Right forelimb (tissue), 1 donor: ENCODE results near the gene SLC6A6.

Experiments used
- DNase-seq: peaks from one replicate; pipeline ENCODE4 v3.0.0-alpha.2; 2018

SLC6A6 gene

DNA sequence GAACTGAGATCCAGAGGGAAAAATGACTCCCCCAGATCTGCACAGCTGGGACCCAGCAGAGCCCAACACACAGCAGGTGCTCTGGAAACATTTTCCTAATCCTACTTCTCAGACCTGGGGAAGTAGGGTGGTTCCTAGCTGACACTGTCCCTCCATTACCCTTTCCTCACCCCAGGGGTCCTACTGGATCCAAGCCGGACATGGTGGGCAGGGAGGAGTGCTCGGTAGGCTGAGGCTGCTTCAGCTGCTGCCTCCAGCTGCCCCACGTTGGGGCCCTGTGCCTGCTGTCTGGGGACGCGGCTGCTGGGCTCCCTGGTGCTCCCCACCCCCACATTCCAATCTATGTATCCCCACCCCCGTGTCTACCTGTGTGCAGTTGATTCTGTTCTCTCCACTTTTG, 29.8 kb upstream of the SLC6A6 start:
- DNase-seq, result no peak

DNA sequence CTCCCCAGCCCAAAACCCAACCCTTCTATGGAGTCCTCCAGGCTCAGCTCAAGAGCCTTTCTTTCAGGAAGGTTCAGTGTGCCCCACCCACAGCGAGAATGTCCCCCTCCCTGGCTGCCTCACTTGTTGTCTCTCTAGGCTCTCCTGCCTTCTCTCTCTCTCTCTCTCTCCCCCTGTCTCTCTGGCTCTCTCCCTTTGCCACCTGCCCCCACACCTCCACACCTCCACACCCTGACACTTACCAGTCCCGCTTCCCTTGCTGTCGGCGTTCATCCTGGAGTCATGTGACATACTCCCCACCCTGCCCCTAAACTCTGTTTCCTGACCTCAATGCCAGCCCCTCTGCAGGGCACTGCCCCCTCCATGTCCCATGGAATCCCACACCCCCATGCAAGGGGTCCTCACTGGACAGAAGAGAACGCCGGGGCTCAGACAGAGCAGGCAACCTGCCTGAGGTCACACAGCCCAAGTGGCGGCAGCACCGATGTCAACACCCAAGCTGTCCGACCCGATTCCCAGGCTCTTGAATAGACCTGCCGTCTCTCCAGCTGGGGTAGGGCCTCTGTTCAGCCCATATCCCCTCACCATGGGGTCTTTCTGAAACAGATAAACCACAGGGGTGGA, 28.5 kb upstream of the SLC6A6 start:
- DNase-seq, result no peak

DNA sequence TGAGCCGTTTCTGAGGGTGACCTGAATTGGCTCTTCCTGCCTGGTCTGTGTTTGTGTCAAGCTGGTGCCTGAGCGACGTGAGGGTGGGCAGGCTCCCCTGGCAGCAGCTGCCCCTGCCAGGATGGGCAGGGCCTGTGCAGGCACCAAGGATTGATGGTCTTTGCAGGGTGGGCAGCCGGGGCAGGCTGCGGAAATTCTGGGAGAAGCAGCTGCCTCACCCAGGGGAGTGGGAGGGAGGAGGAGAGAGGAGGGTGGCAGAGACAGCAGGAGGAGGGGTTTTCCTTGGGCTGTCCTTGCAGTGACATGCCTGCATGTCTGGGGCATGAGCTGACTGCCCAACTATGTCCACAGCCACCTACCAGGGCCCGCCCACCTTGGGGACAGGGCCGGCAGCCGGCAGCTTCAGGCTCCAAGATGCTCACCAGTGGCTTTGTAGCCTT, 27.9 kb upstream of the SLC6A6 start:
- no peak for DNase-seq

DNA sequence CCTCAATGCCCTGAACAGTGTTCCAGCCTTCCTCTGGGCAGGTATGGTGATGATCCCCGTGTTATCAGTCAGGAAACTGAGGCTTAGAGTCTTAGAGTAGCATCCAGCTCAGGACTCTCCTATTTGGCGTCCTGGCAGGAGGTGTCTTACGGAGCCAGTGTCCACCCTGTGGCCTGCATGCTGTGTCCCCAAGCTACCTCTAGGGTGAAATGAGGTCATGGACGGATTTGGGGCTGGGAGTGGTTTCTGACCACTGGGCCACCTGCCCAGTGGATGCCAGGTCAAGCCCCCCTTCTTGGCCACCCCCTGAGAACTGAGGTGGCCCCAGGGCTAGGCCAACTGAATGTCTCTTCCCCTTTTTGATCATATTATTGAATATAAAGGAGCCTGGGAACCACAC, 27.2 kb upstream of the SLC6A6 start:
- no peak for DNase-seq

DNA sequence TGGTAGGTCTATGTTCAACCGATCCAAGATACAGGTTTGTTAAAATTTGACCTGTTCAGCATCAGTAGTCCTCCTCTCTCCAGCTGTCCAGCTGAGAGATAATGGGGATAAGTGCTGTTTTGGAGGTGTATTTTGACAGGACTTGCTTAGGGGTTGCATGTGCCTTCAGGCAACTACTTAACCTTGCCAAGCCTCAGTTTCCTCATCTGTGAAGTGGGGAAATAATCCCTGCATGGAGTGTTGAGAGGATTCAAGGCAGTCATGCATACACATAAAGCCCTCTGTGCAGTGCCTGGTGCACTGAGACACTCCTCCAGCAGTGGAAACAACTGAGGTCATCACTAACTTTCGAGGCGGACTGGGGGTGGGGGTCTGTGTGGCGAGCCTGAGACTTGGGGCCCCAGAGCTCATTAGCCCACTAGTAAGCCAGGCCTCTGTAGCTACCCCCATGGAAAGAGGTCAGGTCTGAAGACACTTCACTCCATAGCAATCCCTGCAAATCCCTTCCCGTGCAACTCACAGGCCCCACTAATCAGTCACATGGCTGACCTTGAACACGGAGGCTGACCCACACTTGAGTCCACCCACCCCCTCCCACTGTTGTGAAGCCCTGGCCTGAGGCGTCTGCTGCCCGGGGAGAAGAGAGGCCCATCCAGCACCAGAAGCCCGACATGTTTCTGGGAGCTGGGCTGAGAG, 25.9 kb upstream of the SLC6A6 start:
- no peak for DNase-seq

DNA sequence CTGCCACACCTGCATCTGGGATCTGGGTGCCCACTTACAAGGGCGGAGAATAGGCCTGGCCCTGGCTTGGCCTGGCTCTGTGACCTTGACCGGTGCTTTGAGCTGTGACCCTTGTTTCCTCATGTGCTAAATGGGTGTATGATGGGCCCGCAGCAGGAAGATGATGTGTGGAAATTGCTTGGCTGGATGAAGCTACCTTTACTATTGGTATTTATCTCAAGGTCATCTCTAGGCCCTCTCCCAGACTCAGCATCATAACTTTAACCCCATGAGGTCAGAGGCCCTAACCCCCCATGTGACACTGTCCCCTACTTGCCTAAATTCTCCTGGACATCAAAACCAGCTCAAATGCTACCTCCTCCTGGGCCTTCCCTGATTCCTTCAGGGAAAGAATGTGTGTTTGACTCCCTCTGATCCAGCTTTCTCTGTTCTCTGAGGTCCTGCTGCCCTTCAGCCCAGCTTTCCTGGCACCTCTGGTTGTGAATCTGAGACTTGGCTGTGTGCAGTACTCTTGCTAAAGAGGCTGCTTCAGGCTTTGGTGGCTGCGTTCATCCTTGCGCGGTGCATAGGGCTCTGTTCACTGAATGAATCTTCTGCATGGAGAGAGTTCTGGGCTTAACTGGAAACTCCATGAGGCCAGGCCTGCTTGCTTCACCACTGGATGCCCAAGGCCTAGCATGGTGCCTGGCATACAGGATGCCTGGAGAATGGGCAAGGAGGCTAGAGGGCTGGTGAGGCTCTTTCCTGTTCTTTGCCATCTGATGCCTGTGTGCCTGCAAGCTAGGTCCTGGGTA, 25.2 kb upstream of the SLC6A6 start:
- DNase-seq, result no peak

DNA sequence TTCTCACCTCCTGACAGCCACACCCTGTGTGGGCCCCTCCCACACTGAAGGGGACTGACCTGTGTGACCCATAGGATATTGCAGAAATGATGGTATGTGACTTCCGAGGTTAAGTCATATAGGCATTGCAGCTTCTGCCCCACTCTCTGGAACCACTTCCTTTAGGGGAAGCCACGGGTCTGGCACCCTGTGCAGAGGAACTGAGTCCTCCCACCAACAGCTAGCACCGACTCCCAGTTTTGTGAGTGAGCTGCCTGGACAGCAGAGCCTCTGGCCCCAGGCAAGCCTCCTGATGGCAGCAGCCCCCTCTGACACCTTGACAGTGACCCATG, 24.6 kb upstream of the SLC6A6 start:
- DNase-seq, result no peak

DNA sequence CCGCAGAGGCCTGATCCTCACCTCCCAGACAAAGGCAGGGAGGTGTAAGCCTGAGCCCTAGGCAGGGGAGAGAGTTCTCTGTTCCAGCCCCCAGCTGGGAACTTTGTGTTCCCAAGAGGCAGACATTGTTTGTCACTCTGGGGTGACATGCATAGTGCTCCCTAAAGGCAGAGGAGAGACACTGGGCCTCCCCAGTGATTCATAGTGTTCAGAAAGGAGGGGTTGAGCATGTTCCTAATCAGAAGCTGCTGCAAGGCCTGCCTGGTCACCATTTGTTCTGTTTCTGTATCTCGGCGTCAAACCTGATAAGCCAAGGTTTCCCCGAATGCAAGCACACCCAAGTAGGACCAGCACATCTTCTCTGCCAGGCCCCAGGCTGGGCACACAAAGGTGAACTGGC, 24.0 kb upstream of the SLC6A6 start:
- no peak for DNase-seq

DNA sequence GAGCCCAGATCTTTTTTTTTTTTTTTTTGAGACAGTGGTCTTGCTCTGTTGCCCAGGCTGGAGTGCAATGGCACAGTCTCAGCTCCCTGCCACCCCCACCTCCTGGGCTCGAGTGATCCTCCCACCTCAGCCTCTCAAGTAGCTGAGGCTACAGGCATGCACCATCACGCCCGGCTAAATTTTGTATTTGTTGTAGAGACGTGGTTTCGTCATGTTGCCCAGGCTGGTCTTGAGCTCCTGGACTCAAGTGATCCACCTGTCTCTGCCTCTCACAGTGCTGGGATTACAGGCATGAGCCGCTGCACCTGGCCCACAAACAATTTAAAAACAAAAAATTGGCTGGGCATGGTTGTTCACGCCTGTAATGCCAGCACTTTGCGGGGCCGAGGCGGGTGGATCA, 22.6 kb upstream of the SLC6A6 start:
- no peak for DNase-seq

DNA sequence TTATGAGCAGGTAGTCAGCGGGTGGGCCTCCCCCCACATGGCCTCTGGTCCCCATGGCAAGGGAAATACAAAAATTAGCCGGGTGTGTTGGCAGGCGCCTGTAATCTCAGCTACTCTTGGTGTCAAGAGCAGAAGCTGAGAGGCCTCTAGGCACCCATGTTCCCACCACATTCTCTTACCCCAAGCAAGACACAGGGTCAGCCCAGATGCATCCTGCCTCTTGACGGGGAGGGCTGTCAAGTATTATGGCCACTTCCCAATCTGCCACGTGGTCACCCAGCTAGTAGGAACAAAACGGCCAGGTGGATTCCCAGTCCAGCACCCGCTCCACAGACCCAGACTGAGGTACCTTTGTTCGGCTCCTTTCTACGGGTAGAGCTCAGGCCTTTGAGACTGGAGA, 16.2 kb upstream of the SLC6A6 start:
- no peak for DNase-seq

DNA sequence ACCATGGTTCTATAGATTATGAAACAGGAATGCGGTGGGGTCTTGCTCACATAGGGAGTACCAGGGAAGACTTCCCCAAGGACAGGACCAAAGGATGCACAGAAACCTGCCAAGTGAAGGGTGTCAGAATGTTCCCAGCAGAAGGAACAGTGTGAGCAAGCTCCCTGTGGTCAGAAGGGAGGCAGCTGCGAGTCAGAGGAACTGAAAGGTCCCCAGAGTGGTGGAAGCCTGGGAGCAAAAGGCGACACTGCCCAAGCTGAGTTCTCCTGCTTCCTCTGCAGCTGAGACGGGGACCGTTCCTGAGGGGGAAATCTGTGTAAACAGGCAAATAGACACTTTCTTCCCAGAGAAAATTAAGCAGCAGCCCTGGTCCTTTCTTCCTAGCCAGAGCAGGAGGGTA, 14.2 kb upstream of the SLC6A6 start:
- DNase-seq, result no peak

DNA sequence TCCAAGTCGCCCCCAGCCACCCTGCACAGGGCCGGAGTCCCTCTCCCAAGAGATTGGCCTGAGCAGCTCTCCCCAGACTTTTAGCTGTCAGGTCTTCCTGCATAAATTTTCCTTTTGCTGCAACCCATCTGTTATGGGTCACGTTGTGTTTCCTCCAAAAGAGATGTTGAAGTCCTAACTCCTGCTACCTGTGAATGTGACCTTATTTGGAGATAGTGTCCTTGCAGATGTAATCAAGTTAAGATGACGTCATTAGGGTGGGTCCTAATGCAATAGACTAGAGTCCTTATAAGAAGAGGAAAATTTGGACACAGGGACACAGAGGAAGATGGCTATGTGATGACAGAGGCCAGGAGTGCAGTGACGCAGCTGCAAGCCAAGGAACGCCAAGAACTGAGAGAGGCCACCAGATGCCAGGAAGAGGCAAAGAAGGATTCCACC, 13.2 kb upstream of the SLC6A6 start:
- no peak for DNase-seq

DNA sequence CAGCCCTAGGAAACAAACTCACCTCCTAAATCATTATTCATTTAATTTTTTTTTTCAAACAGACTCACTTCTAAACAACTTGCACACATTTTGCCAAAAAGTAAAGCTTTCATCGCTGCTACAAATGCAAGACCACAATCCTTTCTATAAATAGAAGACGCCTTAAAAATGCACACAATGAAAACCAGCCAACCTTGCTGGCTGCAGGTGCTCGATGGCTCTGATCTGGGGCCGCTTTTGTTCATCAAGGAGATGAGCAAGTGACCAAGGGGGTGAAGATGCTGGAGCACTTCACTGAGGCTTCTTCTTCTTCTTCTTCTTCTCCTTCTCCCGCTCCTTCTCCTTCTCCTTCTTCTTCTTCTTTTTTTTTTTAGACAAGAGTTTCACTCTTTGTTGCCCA, 12.7 kb upstream of the SLC6A6 start:
- DNase-seq, result no peak

DNA sequence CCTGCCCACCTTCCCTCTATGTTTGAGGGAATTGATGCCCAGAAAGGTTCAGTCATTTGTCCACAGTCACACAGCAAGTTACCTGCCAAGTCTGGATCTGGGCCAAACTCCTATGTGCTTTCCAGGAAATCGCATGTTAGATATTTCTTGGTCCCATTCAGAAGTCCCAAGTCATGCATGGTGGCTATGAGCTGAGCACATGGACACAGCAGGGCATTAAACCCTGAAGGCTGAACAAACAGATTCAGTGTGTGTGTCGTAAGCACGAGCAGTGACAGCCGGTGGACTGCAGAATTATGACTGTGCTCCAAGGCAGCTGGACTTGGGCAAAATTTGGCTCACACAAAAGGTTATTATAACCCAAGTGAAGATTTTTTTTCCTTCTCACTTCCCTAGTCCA, 11.4 kb upstream of the SLC6A6 start:
- no peak for DNase-seq

DNA sequence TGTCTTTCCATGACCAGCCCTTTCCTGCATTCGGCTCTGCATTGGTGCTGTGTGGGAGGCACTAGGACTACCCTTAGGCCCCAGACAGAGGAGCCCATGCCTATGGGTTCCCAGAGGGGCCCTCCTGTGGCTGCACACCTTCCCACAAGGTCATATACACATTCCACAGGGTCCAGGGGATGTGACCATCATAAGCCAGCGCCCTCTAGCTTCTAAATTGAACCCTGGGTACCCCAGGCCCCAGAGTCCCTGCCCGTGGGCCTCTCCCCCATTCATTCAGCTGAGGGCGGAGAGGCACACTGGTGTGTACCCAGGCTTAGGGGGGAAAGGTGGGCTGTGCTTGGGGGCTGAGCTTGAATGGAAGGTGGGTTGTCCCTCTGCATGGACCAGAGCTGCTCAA, 10.2 kb upstream of the SLC6A6 start:
- no peak for DNase-seq

DNA sequence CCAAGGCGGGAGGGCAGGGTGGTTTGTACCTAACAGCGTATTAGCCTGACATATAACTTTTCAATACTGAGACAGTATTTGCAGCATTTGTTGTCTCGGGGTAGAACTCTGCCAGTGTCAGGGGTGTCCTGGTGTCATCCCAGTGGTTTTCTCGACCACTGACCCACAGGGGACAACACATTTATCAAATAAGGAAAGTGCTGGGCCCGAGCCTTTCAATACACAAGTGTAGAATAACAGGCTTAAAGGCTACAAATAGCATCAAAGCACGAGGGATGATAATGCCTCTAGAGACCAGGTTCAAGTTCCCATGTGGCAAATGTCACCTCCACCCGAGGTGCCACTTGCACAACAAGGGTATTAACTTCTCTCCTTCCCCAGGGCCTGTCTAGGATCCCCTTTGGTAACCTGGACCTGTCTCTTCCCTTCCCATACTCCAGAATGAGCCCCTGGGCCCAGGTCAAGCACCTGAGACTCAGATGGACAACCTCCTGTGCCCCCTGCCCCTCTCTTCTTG, 9.5 kb upstream of the SLC6A6 start:
- no peak for DNase-seq

DNA sequence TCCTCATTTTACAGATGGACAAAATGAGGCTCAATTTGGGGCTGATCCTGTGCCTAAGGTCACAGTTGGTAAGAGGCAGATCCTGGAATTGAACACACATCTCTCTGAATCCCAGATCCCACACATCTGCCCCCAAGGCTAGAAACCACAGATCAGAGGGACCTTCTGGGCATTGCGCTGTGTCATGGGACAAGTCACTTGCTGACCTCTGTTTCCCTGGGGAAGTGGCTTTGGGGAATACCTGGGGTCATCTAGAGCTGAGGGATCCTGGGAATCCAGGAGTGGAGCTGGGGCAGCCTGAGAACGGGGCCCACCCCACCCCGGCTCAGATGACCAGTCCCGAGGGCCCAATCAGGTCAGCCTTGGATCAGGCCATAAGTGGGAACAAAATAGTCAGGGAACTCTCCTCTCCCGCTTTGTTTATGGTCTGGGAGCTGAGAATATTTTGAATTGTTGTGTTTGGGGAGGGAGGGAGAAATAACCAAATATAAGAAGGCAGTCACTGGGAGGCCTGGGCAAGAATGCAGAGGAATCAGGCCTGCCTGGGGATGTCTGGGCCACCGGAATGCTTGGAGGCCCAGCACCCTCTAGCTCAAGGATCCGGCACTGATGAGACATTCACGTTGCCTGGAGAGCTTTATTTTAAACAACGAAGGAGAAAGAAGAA, 8.8 kb upstream of the SLC6A6 start:
- DNase-seq, result no peak

DNA sequence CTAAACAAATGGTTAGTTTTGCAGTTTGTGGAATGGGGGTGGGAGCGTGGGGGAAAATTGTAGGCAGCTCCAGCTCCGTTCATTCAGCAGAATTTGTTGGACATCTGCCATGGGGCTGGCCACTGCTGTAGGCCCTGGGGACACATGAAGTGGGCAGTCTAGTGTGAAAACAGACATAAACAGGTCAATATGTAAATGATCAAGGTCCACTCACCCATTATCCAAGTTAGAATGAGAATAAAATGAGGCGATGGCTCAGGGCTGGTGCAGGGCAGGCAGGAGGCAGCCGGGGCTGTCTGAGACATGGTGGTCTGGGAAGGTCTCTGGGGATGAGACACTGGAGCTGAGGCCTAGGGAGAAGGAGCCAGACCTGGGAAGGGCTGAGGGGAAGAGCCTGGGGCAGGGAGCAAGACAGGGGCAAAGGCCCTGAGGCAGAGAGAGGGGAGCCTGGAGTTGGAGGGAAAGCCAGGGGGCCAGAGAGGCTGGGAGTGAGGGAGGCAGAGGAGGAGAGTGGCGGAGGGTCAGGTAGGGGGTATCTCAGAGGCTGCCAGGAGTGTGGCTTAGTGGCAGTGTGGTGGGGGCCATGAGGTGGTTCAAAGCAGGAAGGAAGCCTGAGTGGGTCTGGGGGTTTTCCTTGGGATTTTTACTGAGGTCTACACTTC, 6.2 kb upstream of the SLC6A6 start:
- no peak for DNase-seq

DNA sequence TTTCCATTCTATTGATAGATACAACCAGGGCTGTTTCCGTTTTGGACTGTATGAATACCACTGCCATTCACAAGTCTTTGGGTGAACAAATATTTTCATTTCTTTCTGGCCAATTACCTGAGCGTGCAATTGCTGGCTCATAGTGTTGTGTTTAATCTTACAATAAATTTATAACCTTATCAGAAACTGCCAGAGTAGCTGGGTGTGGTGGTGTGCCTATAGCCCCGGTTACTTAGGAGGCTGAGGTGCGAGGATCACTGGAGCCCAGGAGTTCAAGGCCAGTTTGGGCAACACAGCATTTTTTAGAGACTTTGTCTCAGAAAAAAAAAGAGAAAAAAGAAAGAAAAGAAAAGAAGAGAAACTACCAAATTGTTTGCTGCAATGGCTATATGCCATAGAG, 5.4 kb upstream of the SLC6A6 start:
- no peak for DNase-seq

DNA sequence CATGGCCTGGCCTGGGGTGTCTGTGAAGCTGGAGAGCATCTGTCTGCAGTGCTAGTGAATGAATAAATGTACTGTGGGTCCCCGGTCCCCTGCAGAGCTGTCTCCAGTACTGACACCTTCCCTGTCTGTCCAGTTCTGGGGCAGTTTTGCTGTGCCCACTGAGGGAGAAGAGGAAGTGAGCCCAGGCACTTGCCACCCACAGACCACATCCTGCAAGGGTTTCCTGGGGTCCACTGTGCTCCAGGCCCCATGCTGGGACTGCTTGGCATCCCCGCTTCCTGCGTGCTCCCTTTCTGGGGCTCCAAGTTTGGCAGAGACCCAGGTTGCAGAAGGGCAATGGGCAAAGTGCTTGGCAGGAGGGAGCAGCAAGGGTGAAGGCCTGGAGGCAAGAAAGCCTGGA, 4.9 kb upstream of the SLC6A6 start:
- no peak for DNase-seq

DNA sequence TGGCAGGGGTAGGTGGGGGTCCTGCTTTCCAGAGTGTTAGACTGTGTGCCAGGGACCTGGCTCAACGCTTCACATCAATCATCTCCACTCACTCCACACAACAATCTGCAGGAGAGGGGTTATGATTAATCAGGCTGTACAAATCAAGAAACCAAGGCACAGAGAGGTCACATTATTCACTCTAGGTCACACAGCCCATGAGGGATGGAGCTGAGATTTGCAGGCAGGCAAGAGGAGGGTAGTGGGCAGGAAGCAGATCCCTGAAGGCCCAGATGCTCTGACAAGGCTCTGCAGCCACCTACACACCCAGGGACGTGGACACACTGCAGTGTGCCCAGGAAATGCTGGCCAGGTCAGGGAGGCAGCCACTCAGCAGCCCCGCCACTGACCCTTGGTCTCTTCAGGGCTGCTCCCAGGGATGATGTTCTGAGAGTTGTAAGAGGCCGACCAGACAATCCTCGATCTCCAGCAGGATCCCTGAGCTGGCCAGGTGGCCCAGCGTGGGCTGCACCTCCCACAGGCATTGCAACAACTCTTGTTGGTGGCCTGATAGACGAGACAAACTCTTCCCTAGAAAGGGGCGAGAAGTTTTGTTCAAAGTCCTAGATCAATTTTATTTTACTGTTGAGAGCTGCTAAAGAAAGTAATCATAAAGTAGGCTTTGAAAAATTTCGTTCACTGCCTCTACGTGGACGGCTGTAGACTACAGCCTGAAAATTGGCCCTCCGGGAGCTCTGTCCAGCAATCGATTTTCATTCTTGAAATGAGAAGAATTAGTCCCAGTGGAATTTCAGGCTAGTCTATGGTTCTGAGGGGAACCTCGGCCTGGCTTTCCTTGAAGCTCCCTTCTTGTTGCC, 4.2 kb upstream of the SLC6A6 start:
- no peak for DNase-seq

DNA sequence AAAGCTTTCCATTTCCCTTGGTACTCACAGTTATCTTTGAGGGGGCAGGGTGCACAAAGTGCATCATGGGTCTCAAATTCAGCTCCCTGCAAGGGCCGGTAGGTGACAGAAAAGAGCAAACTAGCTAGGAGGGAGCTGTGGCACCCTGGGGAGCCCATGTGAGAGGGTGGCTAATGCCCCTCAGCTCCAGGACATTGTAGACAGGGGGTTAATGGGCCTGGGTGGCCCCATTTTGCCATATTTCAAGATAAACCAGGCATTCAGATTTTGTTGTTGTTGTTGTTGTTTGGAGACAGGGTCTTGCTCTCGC, 3.7 kb upstream of the SLC6A6 start:
- DNase-seq, result no peak
